HCT116 (cell line): ENCODE measurements around the gene NHLRC4. TPM values are rescaled to one million over a fixed set of nuclear protein-coding genes. Genes with fewer than 3 reads are reported as not detected.

Source experiments
- ATAC-seq: fragments of 200-7000 bp; cut with Tn5 transposase; 2 replicates; pipeline ENCODE4 v1.9.1; 2020; ENCODE audit warnings: mild to moderate bottlenecking, moderate library complexity
- BruUV-seq: library from RNA; stranded (reverse); fragments of 400-500 nt; replicated peaks from 2 replicates; lab custom pipeline; 2021; lab: Mats Ljungman, UMichigan
- CTCF ChIA-PET: fragments of 300-600 bp; sonication (Branson Sonifier 250); formaldehyde crosslinking; loops from one replicate; lab custom pipeline; 2021; ENCODE audit warnings: antibody characterized with exemption; lab: Charles Lee
- POLR2A ChIA-PET: fragments of 300-600, 350-600 bp; sonication (Branson Sonifier 250); formaldehyde crosslinking; loops from one replicate; lab custom pipeline; 2021; ENCODE audit warnings: antibody characterized with exemption; lab: Charles Lee
- RAD21 ChIA-PET, 2 experiments: fragments of 300-600 bp; sonication (Branson Sonifier 250); formaldehyde crosslinking; loops; one replicate each; lab custom pipeline; 2023; ENCODE audit warnings: low total read pairs in 2 of 2; ENCODE audit not compliant: uncharacterized antibody in 2 of 2, unreplicated experiment in 2 of 2, low non-redundant PET in 1 of 2; lab: Charles Lee
- DNase-seq: peaks from one replicate; pipeline ENCODE4 v3.0.0-alpha.2; 2010; ENCODE audit warnings: low read depth, low spot score
- H2AFZ ChIP-seq: fragments of 200-600 bp; shearing (Covaris generic), sonication (generic); 2 replicates; pipeline ENCODE4 v1.6.1; 2017; ENCODE audit warnings: low read depth, mixed run types, mixed read lengths, antibody characterized with exemption, low read length; ENCODE audit not compliant: poor library complexity, severe bottlenecking
- H3K27ac ChIP-seq: 2 replicates; pipeline ENCODE4 v1.5.1; 2012; ENCODE audit warnings: low read depth, low read length
- H3K27me3 ChIP-seq: fragments of 200-600 bp; sonication (generic); 2 replicates; pipeline ENCODE4 v1.6.1; 2016; ENCODE audit warnings: mixed run types, low read length, mixed read lengths; ENCODE audit not compliant: insufficient read depth
- H3K36me3 ChIP-seq, 2 experiments: fragments of 200-500 bp in 1 of 2; fragments of 200-600 bp in 1 of 2; sonication (Bioruptor generic) in 1 of 2; sonication (generic) in 1 of 2; 2 replicates each; pipeline versions ENCODE4 v1.5.1 to v1.6.1; 2014 to 2016; ENCODE audit warnings: low read length in 2 of 2, inconsistent platforms in 1 of 2, mixed read lengths in 1 of 2, mixed run types in 1 of 2; ENCODE audit not compliant: insufficient read depth in 2 of 2, control insufficient read depth in 1 of 2
- H3K4me1 ChIP-seq, 2 experiments: fragments of 200-600 bp in 1 of 2; sonication (generic) in 1 of 2; 2 replicates each; pipeline versions ENCODE4 v1.5.1 to v1.6.1; 2012 to 2017; ENCODE audit warnings: low read length in 2 of 2, inconsistent platforms in 1 of 2, mild to moderate bottlenecking in 1 of 2, mixed read lengths in 1 of 2, mixed run types in 1 of 2, moderate library complexity in 1 of 2; ENCODE audit not compliant: insufficient read depth in 2 of 2, control insufficient read depth in 1 of 2
- H3K4me2 ChIP-seq: fragments of 200-600 bp; sonication (generic); 2 replicates; pipeline ENCODE4 v1.6.1; 2017; ENCODE audit warnings: mixed run types, low read length, mixed read lengths
- H3K4me3 ChIP-seq, 2 experiments: fragments of 200-600 bp in 1 of 2; sonication (generic) in 1 of 2; replicated peaks in 1 of 2; 2 replicates each; pipeline ENCODE4 v1.5.1; 2011 to 2016; ENCODE audit warnings: low read length in 2 of 2, control low read depth in 1 of 2, low read depth in 1 of 2, mild to moderate bottlenecking in 1 of 2, mixed read lengths in 1 of 2, mixed run types in 1 of 2
- H3K79me2 ChIP-seq: fragments of 200-600 bp; sonication (generic); 2 replicates; pipeline ENCODE4 v1.6.1; 2017; ENCODE audit warnings: mild to moderate bottlenecking, mixed run types, low read length, moderate library complexity, mixed read lengths; ENCODE audit not compliant: insufficient read depth
- H3K9ac ChIP-seq: fragments of 200-600 bp; sonication (generic); 2 replicates; pipeline ENCODE4 v1.6.1; 2016; ENCODE audit warnings: low read length, mixed read lengths
- H3K9me2 ChIP-seq: fragments of 200-600 bp; sonication (generic), shearing (Covaris generic); 2 replicates; pipeline ENCODE4 v1.6.1; 2017; ENCODE audit warnings: mixed run types, mild to moderate bottlenecking, moderate library complexity; ENCODE audit not compliant: insufficient read depth
- H3K9me3 ChIP-seq, 2 experiments: fragments of 200-500 bp in 1 of 2; fragments of 200-600 bp in 1 of 2; sonication (Bioruptor generic) in 1 of 2; sonication (generic) in 1 of 2; 2 replicates each; pipeline ENCODE4 v1.6.1; 2014 to 2017; ENCODE audit warnings: low read length in 2 of 2, mixed read lengths in 2 of 2, inconsistent platforms in 1 of 2, low read depth in 1 of 2, mild to moderate bottlenecking in 1 of 2, mixed run types in 1 of 2, moderate library complexity in 1 of 2; ENCODE audit not compliant: control insufficient read depth in 1 of 2, insufficient read depth in 1 of 2
- H4K20me1 ChIP-seq: fragments of 200-600 bp; sonication (generic), shearing (Covaris generic); 2 replicates; pipeline ENCODE4 v1.6.1; 2017; ENCODE audit warnings: mixed run types, mild to moderate bottlenecking, moderate library complexity; ENCODE audit not compliant: insufficient read depth
- CBX3 ChIP-seq: IDR thresholded peaks from 2 replicates; pipeline ENCODE4 v1.6.1; 2012; ENCODE audit warnings: low read depth
- EGR1 ChIP-seq: IDR thresholded peaks from 2 replicates; pipeline ENCODE4 v1.6.1; 2012; ENCODE audit warnings: low read depth
- ELF1 ChIP-seq: IDR thresholded peaks from 2 replicates; pipeline ENCODE4 v1.6.1; 2012; ENCODE audit warnings: low read depth, borderline replicate concordance
- EZH2 ChIP-seq: fragments of 200-600 bp; sonication (generic); IDR thresholded peaks from 2 replicates; pipeline ENCODE4 v1.6.1; 2017; ENCODE audit warnings: antibody characterized with exemption, mixed run types
- EZH2phosphoT487 ChIP-seq: fragments of 200-600 bp; IDR thresholded peaks from 2 replicates; pipeline ENCODE4 v1.6.1; 2018; ENCODE audit warnings: antibody characterized with exemption, borderline replicate concordance
- JUND ChIP-seq: IDR thresholded peaks from 2 replicates; pipeline ENCODE4 v1.6.1; 2012
- POLR2A ChIP-seq: IDR thresholded peaks from 2 replicates; pipeline ENCODE4 v1.7.0; 2011; ENCODE audit warnings: borderline replicate concordance; ENCODE audit not compliant: insufficient read depth, insufficient read length; ENCODE audit errors: extremely low read depth
- RAD21 ChIP-seq: IDR thresholded peaks from 2 replicates; pipeline ENCODE4 v1.6.1; 2012; ENCODE audit warnings: low read depth, mild to moderate bottlenecking
- SIN3A ChIP-seq: IDR thresholded peaks from 2 replicates; pipeline ENCODE4 v1.6.1; 2012; ENCODE audit warnings: low read depth
- ZFX ChIP-seq: fragments of 450-650 bp; IDR thresholded peaks from 2 replicates; pipeline ENCODE4 v1.6.1; 2017
- ZNF274 ChIP-seq: fragments of 200-500 bp; sonication (Bioruptor generic); IDR thresholded peaks from 2 replicates; pipeline ENCODE4 v1.6.1; 2014; ENCODE audit warnings: mild to moderate bottlenecking, low read depth, low read length, inconsistent platforms
- intact Hi-C: fragments of 100-400 bp; cut with micrococcal nuclease; formaldehyde crosslinking; loops from 2 replicates; pipeline ENCODE4 v1.10.0; 2022
- total RNA-seq: library from RNA; stranded (reverse); gene quantifications from one replicate; pipeline ENCODE4 v1.2.1, GENCODE V29; 2021; ENCODE audit not compliant: unreplicated experiment
- TF ChIP-seq, protein P1 (sequence below), 3 experiments: fragments of 200-600 bp in 1 of 3; sonication (generic) in 1 of 3; IDR thresholded peaks in 2 of 3; conservative IDR thresholded peaks in 1 of 3; 2 replicates each; pipeline ENCODE4 v1.5.1; 2012 to 2017; ENCODE audit warnings: low read depth in 2 of 3, low read length in 2 of 3, antibody characterized with exemption in 1 of 3, borderline replicate concordance in 1 of 3, control low read depth in 1 of 3, mild to moderate bottlenecking in 1 of 3, mixed read lengths in 1 of 3, mixed run types in 1 of 3, moderate library complexity in 1 of 3; ENCODE audit not compliant: insufficient read depth in 1 of 3
- TF ChIP-seq, protein P2 (sequence below): IDR thresholded peaks from 2 replicates; pipeline ENCODE4 v1.6.1; 2011; ENCODE audit warnings: mild to moderate bottlenecking, low read length, moderate library complexity; ENCODE audit not compliant: insufficient replicate concordance; ENCODE audit errors: extremely low read depth
- TF ChIP-seq, protein P3 (sequence below): IDR thresholded peaks from 2 replicates; pipeline ENCODE4 v1.6.1; 2012; ENCODE audit warnings: low read depth

NHLRC4 gene
- total RNA-seq, 1 experiment from 2014 or later = 0.22 TPM

DNA sequence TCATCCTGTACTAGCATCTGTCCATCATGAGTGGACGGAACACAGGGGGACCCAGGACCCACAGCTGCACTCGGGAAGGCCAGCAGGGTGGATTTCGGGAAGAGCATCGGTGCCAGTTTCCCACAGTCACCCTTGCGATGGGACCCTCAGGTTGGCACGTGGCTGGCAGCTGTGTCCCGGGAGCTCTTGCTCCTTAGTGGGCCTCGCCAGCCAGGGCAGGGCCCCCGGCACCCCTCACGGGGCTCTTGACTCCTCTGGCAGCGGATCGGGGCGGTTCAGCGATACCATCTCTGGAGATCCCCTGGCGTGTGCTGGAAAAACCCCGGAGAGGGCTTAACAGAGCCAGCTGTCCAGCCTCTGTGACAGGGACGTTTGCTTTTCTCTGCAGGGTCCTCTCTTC lies 30.1 kb upstream of the NHLRC4 start:
- TF ChIP-seq ZFX = no peak
- TF ChIP-seq, protein P1, sequence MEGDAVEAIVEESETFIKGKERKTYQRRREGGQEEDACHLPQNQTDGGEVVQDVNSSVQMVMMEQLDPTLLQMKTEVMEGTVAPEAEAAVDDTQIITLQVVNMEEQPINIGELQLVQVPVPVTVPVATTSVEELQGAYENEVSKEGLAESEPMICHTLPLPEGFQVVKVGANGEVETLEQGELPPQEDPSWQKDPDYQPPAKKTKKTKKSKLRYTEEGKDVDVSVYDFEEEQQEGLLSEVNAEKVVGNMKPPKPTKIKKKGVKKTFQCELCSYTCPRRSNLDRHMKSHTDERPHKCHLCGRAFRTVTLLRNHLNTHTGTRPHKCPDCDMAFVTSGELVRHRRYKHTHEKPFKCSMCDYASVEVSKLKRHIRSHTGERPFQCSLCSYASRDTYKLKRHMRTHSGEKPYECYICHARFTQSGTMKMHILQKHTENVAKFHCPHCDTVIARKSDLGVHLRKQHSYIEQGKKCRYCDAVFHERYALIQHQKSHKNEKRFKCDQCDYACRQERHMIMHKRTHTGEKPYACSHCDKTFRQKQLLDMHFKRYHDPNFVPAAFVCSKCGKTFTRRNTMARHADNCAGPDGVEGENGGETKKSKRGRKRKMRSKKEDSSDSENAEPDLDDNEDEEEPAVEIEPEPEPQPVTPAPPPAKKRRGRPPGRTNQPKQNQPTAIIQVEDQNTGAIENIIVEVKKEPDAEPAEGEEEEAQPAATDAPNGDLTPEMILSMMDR (IDR thresholded peaks at IDR 0.05 in 2 of 3, conservative IDR thresholded peaks at IDR 0.05 in 1 of 3; ENCODE audit: borderline replicate concordance in 1 of 3, insufficient read depth in 1 of 3, low read depth in 2 of 3, low read length in 2 of 3) = no peak
- no peak for TF ChIP-seq SIN3A
- TF ChIP-seq ZNF274 = no peak
- TF ChIP-seq POLR2A = no peak
- TF ChIP-seq, protein P2, sequence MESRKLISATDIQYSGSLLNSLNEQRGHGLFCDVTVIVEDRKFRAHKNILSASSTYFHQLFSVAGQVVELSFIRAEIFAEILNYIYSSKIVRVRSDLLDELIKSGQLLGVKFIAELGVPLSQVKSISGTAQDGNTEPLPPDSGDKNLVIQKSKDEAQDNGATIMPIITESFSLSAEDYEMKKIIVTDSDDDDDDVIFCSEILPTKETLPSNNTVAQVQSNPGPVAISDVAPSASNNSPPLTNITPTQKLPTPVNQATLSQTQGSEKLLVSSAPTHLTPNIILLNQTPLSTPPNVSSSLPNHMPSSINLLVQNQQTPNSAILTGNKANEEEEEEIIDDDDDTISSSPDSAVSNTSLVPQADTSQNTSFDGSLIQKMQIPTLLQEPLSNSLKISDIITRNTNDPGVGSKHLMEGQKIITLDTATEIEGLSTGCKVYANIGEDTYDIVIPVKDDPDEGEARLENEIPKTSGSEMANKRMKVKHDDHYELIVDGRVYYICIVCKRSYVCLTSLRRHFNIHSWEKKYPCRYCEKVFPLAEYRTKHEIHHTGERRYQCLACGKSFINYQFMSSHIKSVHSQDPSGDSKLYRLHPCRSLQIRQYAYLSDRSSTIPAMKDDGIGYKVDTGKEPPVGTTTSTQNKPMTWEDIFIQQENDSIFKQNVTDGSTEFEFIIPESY = no peak
- no peak for TF ChIP-seq JUND
- no peak for TF ChIP-seq ELF1
- TF ChIP-seq, protein P3, sequence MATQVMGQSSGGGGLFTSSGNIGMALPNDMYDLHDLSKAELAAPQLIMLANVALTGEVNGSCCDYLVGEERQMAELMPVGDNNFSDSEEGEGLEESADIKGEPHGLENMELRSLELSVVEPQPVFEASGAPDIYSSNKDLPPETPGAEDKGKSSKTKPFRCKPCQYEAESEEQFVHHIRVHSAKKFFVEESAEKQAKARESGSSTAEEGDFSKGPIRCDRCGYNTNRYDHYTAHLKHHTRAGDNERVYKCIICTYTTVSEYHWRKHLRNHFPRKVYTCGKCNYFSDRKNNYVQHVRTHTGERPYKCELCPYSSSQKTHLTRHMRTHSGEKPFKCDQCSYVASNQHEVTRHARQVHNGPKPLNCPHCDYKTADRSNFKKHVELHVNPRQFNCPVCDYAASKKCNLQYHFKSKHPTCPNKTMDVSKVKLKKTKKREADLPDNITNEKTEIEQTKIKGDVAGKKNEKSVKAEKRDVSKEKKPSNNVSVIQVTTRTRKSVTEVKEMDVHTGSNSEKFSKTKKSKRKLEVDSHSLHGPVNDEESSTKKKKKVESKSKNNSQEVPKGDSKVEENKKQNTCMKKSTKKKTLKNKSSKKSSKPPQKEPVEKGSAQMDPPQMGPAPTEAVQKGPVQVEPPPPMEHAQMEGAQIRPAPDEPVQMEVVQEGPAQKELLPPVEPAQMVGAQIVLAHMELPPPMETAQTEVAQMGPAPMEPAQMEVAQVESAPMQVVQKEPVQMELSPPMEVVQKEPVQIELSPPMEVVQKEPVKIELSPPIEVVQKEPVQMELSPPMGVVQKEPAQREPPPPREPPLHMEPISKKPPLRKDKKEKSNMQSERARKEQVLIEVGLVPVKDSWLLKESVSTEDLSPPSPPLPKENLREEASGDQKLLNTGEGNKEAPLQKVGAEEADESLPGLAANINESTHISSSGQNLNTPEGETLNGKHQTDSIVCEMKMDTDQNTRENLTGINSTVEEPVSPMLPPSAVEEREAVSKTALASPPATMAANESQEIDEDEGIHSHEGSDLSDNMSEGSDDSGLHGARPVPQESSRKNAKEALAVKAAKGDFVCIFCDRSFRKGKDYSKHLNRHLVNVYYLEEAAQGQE = no peak
- no peak for TF ChIP-seq CBX3
- TF ChIP-seq EZH2 = no peak
- no peak for TF ChIP-seq EZH2phosphoT487
- no peak for TF ChIP-seq RAD21
- no peak for TF ChIP-seq EGR1
- Histone ChIP-seq H3K4me3 (no peak overlapping the region), H3K9me3 (no peaks in the 10 kb centered on the region), H3K79me2 (peaks cover 76% of the 10 kb centered on the region), H3K27ac (no peak overlapping the region), H3K4me1 (peaks cover 16 to 34% of the 10 kb centered on the region in 2 experiments), H3K9ac (no peak overlapping the region), H3K4me2 (no peak overlapping the region), H3K9me2 (no peaks in the 10 kb centered on the region), H3K27me3 (no peaks in the 10 kb centered on the region), H2AFZ (no peak overlapping the region), H4K20me1 (no peaks in the 10 kb centered on the region), H3K36me3 (no peaks in the 10 kb centered on the region)
- ChIA-PET RAD21 (no interaction called here), POLR2A (no interaction called here), CTCF (no interaction called here)
- intact Hi-C loops = no loop called here
- BruUV-seq = no TSS peak
- ATAC-seq (no peak), DNase-seq (no peak)
